GM19397 (cell line): ENCODE data around the gene INAFM2.

Experiments used
- ATAC-seq: cut with Tn5 transposase; IDR thresholded peaks from one replicate; pipeline ENCODE4 v1.9.1; 2021; ENCODE audit warnings: mild to moderate bottlenecking, moderate library complexity; ENCODE audit not compliant: unreplicated experiment

INAFM2 gene

GRCh38 chr15:40287505-40287904 lies 36.0 kb upstream of the INAFM2 start:
- no peak for ATAC-seq

GRCh38 chr15:40287968-40288367 lies 35.5 kb upstream of the INAFM2 start:
- no peak for ATAC-seq

- ATAC-seq = no peak
Measured at GRCh38 chr15:40289140-40289775, 34.2 kb upstream of the INAFM2 start.

- ATAC-seq = no peak
Measured at GRCh38 chr15:40290545-40290917, 33.0 kb upstream of the INAFM2 start.

- no peak for ATAC-seq
Measured at GRCh38 chr15:40290918-40291574, 32.4 kb upstream of the INAFM2 start.

- no peak for ATAC-seq
Measured at GRCh38 chr15:40292246-40292645, 31.2 kb upstream of the INAFM2 start.

GRCh38 chr15:40293006-40293405 lies 30.5 kb upstream of the INAFM2 start:
- ATAC-seq = no peak

- no peak for ATAC-seq
Measured at GRCh38 chr15:40293905-40294895, 29.3 kb upstream of the INAFM2 start.

GRCh38 chr15:40295297-40295696 lies 28.2 kb upstream of the INAFM2 start:
- no peak for ATAC-seq

- no peak for ATAC-seq
Measured at GRCh38 chr15:40295877-40296560, 27.5 kb upstream of the INAFM2 start.

GRCh38 chr15:40296561-40297230 lies 26.8 kb upstream of the INAFM2 start:
- ATAC-seq = no peak

- ATAC-seq = no peak
Measured at GRCh38 chr15:40297356-40297755, 26.1 kb upstream of the INAFM2 start.

- no peak for ATAC-seq
Measured at GRCh38 chr15:40298216-40298935, 25.1 kb upstream of the INAFM2 start.

- no peak for ATAC-seq
Measured at GRCh38 chr15:40300367-40300766, 23.1 kb upstream of the INAFM2 start.

GRCh38 chr15:40300771-40301170 lies 22.7 kb upstream of the INAFM2 start:
- ATAC-seq = no peak

GRCh38 chr15:40301467-40302179 lies 21.9 kb upstream of the INAFM2 start:
- ATAC-seq = no peak

GRCh38 chr15:40302288-40302886 lies 21.1 kb upstream of the INAFM2 start:
- no peak for ATAC-seq

- ATAC-seq = no peak
Measured at GRCh38 chr15:40302981-40303380, 20.5 kb upstream of the INAFM2 start.

GRCh38 chr15:40303576-40303975 lies 19.9 kb upstream of the INAFM2 start:
- ATAC-seq = no peak
